HepG2 (cell line): ENCODE results near the gene PRRC2A. TPM values are rescaled to one million over a fixed set of nuclear protein-coding genes. Genes with fewer than 3 reads are reported as not detected.

Experiments used
- BATF2 ChIP-seq: sonication (generic); formaldehyde crosslinking; IDR thresholded peaks from 2 replicates; pipeline ENCODE4 v1.8.0; 2022; ENCODE audit warnings: mild to moderate bottlenecking, missing genetic modification reagents, moderate library complexity
- BORCS8-MEF2B ChIP-seq: sonication (generic); formaldehyde crosslinking; IDR thresholded peaks from 2 replicates; pipeline ENCODE4 v1.8.0; 2022; ENCODE audit warnings: mild to moderate bottlenecking, missing genetic modification reagents
- E2F1 ChIP-seq: sonication (generic); formaldehyde crosslinking; IDR thresholded peaks from 2 replicates; pipeline ENCODE4 v1.5.0; 2020; ENCODE audit warnings: missing genetic modification reagents
- EEA1 ChIP-seq: sonication (generic); formaldehyde crosslinking; IDR thresholded peaks from 2 replicates; pipeline ENCODE4 v1.5.1; 2020; ENCODE audit warnings: mild to moderate bottlenecking, missing genetic modification reagents, borderline replicate concordance
- NCOA1 ChIP-seq: sonication (generic); formaldehyde crosslinking; IDR thresholded peaks from 2 replicates; pipeline ENCODE4 v1.9.0; 2021; ENCODE audit warnings: missing genetic modification reagents
- NFYC ChIP-seq: IDR thresholded peaks from 2 replicates; pipeline ENCODE4 v1.6.1; 2016; ENCODE audit warnings: missing genetic modification reagents, missing compliant biosample characterization
- NRL ChIP-seq: sonication (generic); formaldehyde crosslinking; IDR thresholded peaks from 2 replicates; pipeline ENCODE4 v1.5.0; 2020; ENCODE audit warnings: missing genetic modification reagents, mild to moderate bottlenecking, moderate library complexity, borderline replicate concordance
- RBAK ChIP-seq: sonication (generic); formaldehyde crosslinking; IDR thresholded peaks from 2 replicates; pipeline ENCODE4 v1.5.1; 2020; ENCODE audit warnings: mild to moderate bottlenecking, missing genetic modification reagents
- RBM39 ChIP-seq: fragments of 200-400 bp; formaldehyde crosslinking; IDR thresholded peaks from one replicate; pipeline ENCODE4 v1.6.1; 2018; ENCODE audit warnings: antibody characterized with exemption, mild to moderate bottlenecking, low read depth, low read length; ENCODE audit not compliant: poor library complexity, severe bottlenecking
- SIX1 ChIP-seq: sonication (generic); formaldehyde crosslinking; IDR thresholded peaks from 2 replicates; pipeline ENCODE4 v1.4.0; 2020; ENCODE audit warnings: missing genetic modification reagents, borderline replicate concordance
- SRF ChIP-seq: IDR thresholded peaks from 2 replicates; pipeline ENCODE4 v1.6.1; 2011; ENCODE audit warnings: mild to moderate bottlenecking, low read depth, low read length, moderate library complexity
- STAG1 ChIP-seq: sonication (generic); formaldehyde crosslinking; IDR thresholded peaks from 2 replicates; pipeline ENCODE4 v1.4.0; 2020; ENCODE audit warnings: missing genetic modification reagents
- TBX3 ChIP-seq: fragments of 450-650 bp; IDR thresholded peaks from 2 replicates; pipeline ENCODE4 v1.6.1; 2017; ENCODE audit warnings: antibody characterized with exemption, mild to moderate bottlenecking, inconsistent platforms, borderline replicate concordance
- THAP9 ChIP-seq: sonication (generic); formaldehyde crosslinking; IDR thresholded peaks from 2 replicates; pipeline ENCODE4; 2020; ENCODE audit warnings: missing genetic modification reagents, mild to moderate bottlenecking, borderline replicate concordance
- ZBTB49 ChIP-seq: sonication (generic); formaldehyde crosslinking; IDR thresholded peaks from 2 replicates; pipeline ENCODE4 v1.4.0; 2020; ENCODE audit warnings: missing genetic modification reagents, borderline replicate concordance
- ZNF331 ChIP-seq: sonication (generic); formaldehyde crosslinking; IDR thresholded peaks from 2 replicates; pipeline ENCODE4 v1.4.0; 2020; ENCODE audit warnings: missing genetic modification reagents
- ZNF766 ChIP-seq: sonication (generic); formaldehyde crosslinking; IDR thresholded peaks from 2 replicates; pipeline ENCODE4 v1.5.0; 2020; ENCODE audit warnings: missing genetic modification reagents, borderline replicate concordance
- ZNF768 ChIP-seq: sonication (generic); formaldehyde crosslinking; IDR thresholded peaks from 2 replicates; pipeline ENCODE4 v1.4.0; 2020; ENCODE audit warnings: missing genetic modification reagents
- ZNF841 ChIP-seq: sonication (generic); formaldehyde crosslinking; IDR thresholded peaks from 2 replicates; pipeline ENCODE4 v1.8.1; 2023; ENCODE audit warnings: missing genetic modification reagents, borderline replicate concordance
- ZNF879 ChIP-seq: sonication (generic); formaldehyde crosslinking; IDR thresholded peaks from 2 replicates; pipeline ENCODE4 v1.8.1; 2023; ENCODE audit warnings: missing genetic modification reagents
- ZSCAN21 ChIP-seq: sonication (generic); formaldehyde crosslinking; IDR thresholded peaks from 2 replicates; pipeline ENCODE4 v1.8.0; 2022; ENCODE audit warnings: mild to moderate bottlenecking, missing genetic modification reagents, moderate library complexity, borderline replicate concordance
- polyA plus RNA-seq, 8 experiments: library from polyadenylated mRNA; depleted of rRNA in 3 of 8; stranded (reverse) in 7 of 8; unstranded in 1 of 8; fragments of >200 nt; fragmentation: Illumina TruSeq in 4 of 8; extraction: Trizol in 4 of 8; gene quantifications; 2 replicates each; pipeline versions ENCODE4 v1.2.1 to v1.2.3, GENCODE V29; 2011 to 2016; ENCODE audit warnings: low read depth in 4 of 8, missing spikeins in 1 of 8, mixed read lengths in 1 of 8; ENCODE audit not compliant: insufficient read depth in 1 of 8
- total RNA-seq, 5 experiments: library from RNA; depleted of rRNA; stranded (reverse); fragments of >200 nt; fragmentation: Illumina TruSeq; extraction: Trizol; gene quantifications; 2 replicates each; pipeline ENCODE4 v1.2.3, GENCODE V29; 2016; ENCODE audit warnings: low read depth in 1 of 5

PRRC2A gene
- total and polyA plus RNA-seq, 2 of the 13 experiments (the other 11 are each of a cell fraction or from before 2014, with no cell fraction given), result 38.9 to 47.4 TPM

GRCh38 chr6:31619805-31620585 lies 520 bp upstream of the PRRC2A start (continued):
- TF ChIP-seq E2F1 (CRISPR knock-in tag) (peak; percentile 89), ZNF766 (CRISPR knock-in tag) (peak; percentile 86; the same call in 1 of the 2 replicates), RBAK (CRISPR knock-in tag) (peak; percentile 65; the same call in 1 of the 2 replicates), STAG1 (no peak), NCOA1 (CRISPR knock-in tag) (0 out of 2 replicates have a peak, but pooled peaks have one; percentile 5), NRL (peak; percentile 70; the same call in 1 of the 2 replicates), ZSCAN21 (CRISPR knock-in tag) (peak; percentile 82), SRF (no peak), RBM39 (no peak), BORCS8-MEF2B (CRISPR knock-in tag) (peak; percentile 93), THAP9 (CRISPR knock-in tag) (no peak; the same call in none of the 2 replicates), ZNF841 (peak; percentile 89; the same call in 1 of the 2 replicates), SIX1 (CRISPR knock-in tag) (0 out of 2 replicates have a peak, but pooled peaks have one; percentile 34), TBX3 (peak; percentile 90), EEA1 (no peak; the same call in 1 of the 2 replicates), BATF2 (CRISPR knock-in tag) (peak; percentile 77; the same call in 1 of the 2 replicates), ZNF331 (peak; percentile 55; the same call in 1 of the 2 replicates), NFYC (peak; percentile 79), ZNF768 (CRISPR knock-in tag) (no peak; the same call in 1 of the 2 replicates), ZBTB49 (no peak), ZNF879 (peak; percentile 12; the same call in 1 of the 2 replicates)
